SJCRH30 (cell line): ENCODE measurements around the gene C6orf89. TPM values are rescaled to one million over a fixed set of nuclear protein-coding genes. Genes with fewer than 3 reads are reported as not detected.
"Not testable (repeated sequence)": the region's sequence is repeated elsewhere in the genome, so short reads cannot be mapped to it uniquely, and the experiment has no call there.

Source experiments
- DNase-seq, 2 experiments: peaks; one replicate each; pipeline ENCODE4 v3.0.0-alpha.2; 2015 to 2020
- H3K27ac ChIP-seq: fragments of 250-450 bp; sonication (Bioruptor Pico); 2 replicates; pipeline ENCODE4 v1.5.1; 2020; ENCODE audit warnings: mild to moderate bottlenecking, moderate library complexity
- H3K27me3 ChIP-seq: fragments of 250-450 bp; sonication (Bioruptor Pico); 2 replicates; pipeline ENCODE4 v1.5.1; 2020; ENCODE audit warnings: mild to moderate bottlenecking, moderate library complexity
- H3K36me3 ChIP-seq: fragments of 250-450 bp; sonication (Bioruptor Pico); 2 replicates; pipeline ENCODE4 v1.5.1; 2020; ENCODE audit warnings: mild to moderate bottlenecking, moderate library complexity
- H3K4me1 ChIP-seq: fragments of 250-450 bp; sonication (Bioruptor Pico); 2 replicates; pipeline ENCODE4 v1.5.1; 2020; ENCODE audit warnings: mild to moderate bottlenecking, moderate library complexity
- H3K4me3 ChIP-seq: fragments of 250-450 bp; sonication (Bioruptor Pico); 2 replicates; pipeline ENCODE4 v1.5.1; 2020; ENCODE audit warnings: mild to moderate bottlenecking, moderate library complexity
- H3K9me3 ChIP-seq: fragments of 250-450 bp; sonication (Bioruptor Pico); replicated peaks from 2 replicates; pipeline ENCODE4 v1.5.1; 2020; ENCODE audit warnings: mild to moderate bottlenecking, moderate library complexity
- total RNA-seq: library from RNA; depleted of rRNA; stranded (reverse); fragments of >200 nt; shearing (Covaris generic); gene quantifications from 2 replicates; pipeline ENCODE4 v1.2.3, GENCODE V29; 2014

The C6orf89 gene
- total RNA-seq, 1 experiment from 2014 or later: 17.0 TPM

GRCh38 chr6:36888654-36889481, 3.1 kb downstream of the C6orf89 start:
- 0 out of 2 replicates have a peak overlapping the region, but pooled peaks have one; percentile 3 for H3K4me3 ChIP-seq
- DNase-seq: peak in 1 of 2 experiments; percentile 47
- no peaks in the 10 kb centered on the region for H3K9me3 ChIP-seq
- H3K4me1 ChIP-seq: peaks cover 13% of the 10 kb centered on the region
- H3K36me3 ChIP-seq: no peaks in the 10 kb centered on the region
- H3K27me3 ChIP-seq: no peaks in the 10 kb centered on the region
- H3K27ac ChIP-seq: peak overlapping the region; percentile 57

- Histone ChIP-seq H3K4me3 (no peak overlapping the region), H3K4me1 (peaks cover 24% of the 10 kb centered on the region), H3K27me3 (no peaks in the 10 kb centered on the region), H3K27ac (no peak overlapping the region), H3K36me3 (no peaks in the 10 kb centered on the region), H3K9me3 (no peaks in the 10 kb centered on the region)
- DNase-seq: no peak
Measured at GRCh38 chr6:36890112-36890663, 4.4 kb downstream of the C6orf89 start.

- not testable (repeated sequence) for H3K27me3 ChIP-seq, H3K4me3 ChIP-seq, H3K36me3 ChIP-seq, DNase-seq, H3K9me3 ChIP-seq, H3K27ac ChIP-seq
- H3K4me1 ChIP-seq: peaks cover 34% of the 10 kb centered on the region
Measured at GRCh38 chr6:36891153-36891552, 5.4 kb downstream of the C6orf89 start.

- Histone ChIP-seq H3K36me3 (no peaks in the 10 kb centered on the region), H3K4me3 (no peak overlapping the region), H3K27ac (peak overlapping the region; percentile 40; the same call in 1 of the 2 replicates), H3K27me3 (no peaks in the 10 kb centered on the region), H3K4me1 (peaks cover 26% of the 10 kb centered on the region), H3K9me3 (no peaks in the 10 kb centered on the region)
- no peak for DNase-seq
Measured at GRCh38 chr6:36893976-36894932, 8.5 kb downstream of the C6orf89 start.

- H3K27me3 ChIP-seq: no peaks in the 10 kb centered on the region
- no peak for DNase-seq
- peaks cover 22% of the 10 kb centered on the region; the same call in 1 of the 2 replicates for H3K4me1 ChIP-seq
- H3K9me3 ChIP-seq: no peaks in the 10 kb centered on the region
- no peak overlapping the region for H3K4me3 ChIP-seq
- H3K36me3 ChIP-seq: peaks cover 8% of the 10 kb centered on the region
- H3K27ac ChIP-seq: no peak overlapping the region
Measured at GRCh38 chr6:36897609-36898008, 11.9 kb downstream of the C6orf89 start.

GRCh38 chr6:36904114-36904513, 18.4 kb downstream of the C6orf89 start:
- Histone ChIP-seq H3K27me3 (no peaks in the 10 kb centered on the region), H3K4me1 (no peaks in the 10 kb centered on the region), H3K27ac (no peak overlapping the region), H3K9me3 (no peaks in the 10 kb centered on the region), H3K4me3 (no peak overlapping the region), H3K36me3 (peaks cover 11% of the 10 kb centered on the region)
- no peak for DNase-seq

- no peaks in the 10 kb centered on the region for H3K4me1 ChIP-seq
- no peaks in the 10 kb centered on the region for H3K9me3 ChIP-seq
- no peak overlapping the region for H3K27ac ChIP-seq
- no peak for DNase-seq
- H3K27me3 ChIP-seq: no peaks in the 10 kb centered on the region
- peaks cover 11% of the 10 kb centered on the region for H3K36me3 ChIP-seq
- H3K4me3 ChIP-seq: no peak overlapping the region
Measured at GRCh38 chr6:36904851-36905393, 19.2 kb downstream of the C6orf89 start.

- Histone ChIP-seq H3K4me3 (no peak overlapping the region), H3K27me3 (no peaks in the 10 kb centered on the region), H3K36me3 (peaks cover 11% of the 10 kb centered on the region), H3K4me1 (peaks cover 1% of the 10 kb centered on the region; the same call in 1 of the 2 replicates), H3K9me3 (no peaks in the 10 kb centered on the region), H3K27ac (no peak overlapping the region)
- no peak for DNase-seq
Measured at GRCh38 chr6:36906539-36907325, 21.0 kb downstream of the C6orf89 start.

GRCh38 chr6:36907781-36908180, 22.0 kb downstream of the C6orf89 start:
- no peak for DNase-seq
- Histone ChIP-seq H3K9me3 (no peaks in the 10 kb centered on the region), H3K27ac (no peak overlapping the region), H3K27me3 (no peaks in the 10 kb centered on the region), H3K36me3 (peaks cover 1% of the 10 kb centered on the region; the same call in 1 of the 2 replicates), H3K4me3 (no peak overlapping the region), H3K4me1 (peaks cover 12% of the 10 kb centered on the region)

GRCh38 chr6:36908747-36909146, 23.0 kb downstream of the C6orf89 start:
- no peaks in the 10 kb centered on the region for H3K27me3 ChIP-seq
- no peaks in the 10 kb centered on the region for H3K9me3 ChIP-seq
- no peak overlapping the region for H3K4me3 ChIP-seq
- H3K36me3 ChIP-seq: no peaks in the 10 kb centered on the region
- peaks cover 16% of the 10 kb centered on the region for H3K4me1 ChIP-seq
- no peak for DNase-seq
- H3K27ac ChIP-seq: no peak overlapping the region

- Histone ChIP-seq H3K4me1 (peaks cover 16% of the 10 kb centered on the region), H3K9me3 (no peaks in the 10 kb centered on the region), H3K27ac (no peak overlapping the region), H3K36me3 (no peaks in the 10 kb centered on the region), H3K27me3 (no peaks in the 10 kb centered on the region), H3K4me3 (no peak overlapping the region)
- no peak for DNase-seq
Measured at GRCh38 chr6:36912030-36912454, 26.3 kb downstream of the C6orf89 start.

GRCh38 chr6:36912586-36912985, 26.8 kb downstream of the C6orf89 start:
- Histone ChIP-seq H3K4me1 (peaks cover 16% of the 10 kb centered on the region), H3K27ac (peak overlapping the region; percentile 16; the same call in 1 of the 2 replicates), H3K36me3 (no peaks in the 10 kb centered on the region), H3K4me3 (no peak overlapping the region), H3K9me3 (no peaks in the 10 kb centered on the region), H3K27me3 (no peaks in the 10 kb centered on the region)
- DNase-seq: peak; percentile 48 to 56

- peak overlapping the region; percentile 16; the same call in 1 of the 2 replicates for H3K27ac ChIP-seq
- DNase-seq: no peak
- H3K36me3 ChIP-seq: no peaks in the 10 kb centered on the region
- H3K27me3 ChIP-seq: no peaks in the 10 kb centered on the region
- H3K4me1 ChIP-seq: peaks cover 16% of the 10 kb centered on the region
- no peaks in the 10 kb centered on the region for H3K9me3 ChIP-seq
- H3K4me3 ChIP-seq: no peak overlapping the region
Measured at GRCh38 chr6:36913082-36913481, 27.3 kb downstream of the C6orf89 start.
